Body of pancreas (tissue), 4 donors: Measurements from ENCODE around the gene SNX25.

Experiments
- POLR2A ChIP-seq, 3 donors: fragments of 450-650 bp; IDR thresholded peaks; one replicate each; pipeline ENCODE4 v1.6.1; 2016; ENCODE audit warnings: antibody characterized with exemption in 3 of 3, mild to moderate bottlenecking in 2 of 3
- TF ChIP-seq, protein P1 (sequence below), 7 experiments: fragments of 450-650 bp in 4 of 7; fragments of 200-600 bp in 3 of 7; sonication (generic) in 3 of 7; IDR thresholded peaks; one replicate each; pipeline ENCODE4 v1.5.1; 2016 to 2019; ENCODE audit warnings: antibody characterized with exemption in 7 of 7

GRCh38 chr4:185381288-185382196 lies 172.1 kb downstream of the SNX25 start:
- TF ChIP-seq, protein P1, sequence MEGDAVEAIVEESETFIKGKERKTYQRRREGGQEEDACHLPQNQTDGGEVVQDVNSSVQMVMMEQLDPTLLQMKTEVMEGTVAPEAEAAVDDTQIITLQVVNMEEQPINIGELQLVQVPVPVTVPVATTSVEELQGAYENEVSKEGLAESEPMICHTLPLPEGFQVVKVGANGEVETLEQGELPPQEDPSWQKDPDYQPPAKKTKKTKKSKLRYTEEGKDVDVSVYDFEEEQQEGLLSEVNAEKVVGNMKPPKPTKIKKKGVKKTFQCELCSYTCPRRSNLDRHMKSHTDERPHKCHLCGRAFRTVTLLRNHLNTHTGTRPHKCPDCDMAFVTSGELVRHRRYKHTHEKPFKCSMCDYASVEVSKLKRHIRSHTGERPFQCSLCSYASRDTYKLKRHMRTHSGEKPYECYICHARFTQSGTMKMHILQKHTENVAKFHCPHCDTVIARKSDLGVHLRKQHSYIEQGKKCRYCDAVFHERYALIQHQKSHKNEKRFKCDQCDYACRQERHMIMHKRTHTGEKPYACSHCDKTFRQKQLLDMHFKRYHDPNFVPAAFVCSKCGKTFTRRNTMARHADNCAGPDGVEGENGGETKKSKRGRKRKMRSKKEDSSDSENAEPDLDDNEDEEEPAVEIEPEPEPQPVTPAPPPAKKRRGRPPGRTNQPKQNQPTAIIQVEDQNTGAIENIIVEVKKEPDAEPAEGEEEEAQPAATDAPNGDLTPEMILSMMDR (IDR thresholded peaks at IDR 0.05): no peak
- no peak for TF ChIP-seq POLR2A (IDR thresholded peaks at IDR 0.05)
